GM18502 (cell line): ENCODE results near the gene CDH23.

Experiments
- ATAC-seq: cut with Tn5 transposase; IDR thresholded peaks from one replicate; pipeline ENCODE4 v1.9.1; 2021; ENCODE audit warnings: mild to moderate bottlenecking; ENCODE audit not compliant: unreplicated experiment, poor library complexity

The CDH23 gene

DNA sequence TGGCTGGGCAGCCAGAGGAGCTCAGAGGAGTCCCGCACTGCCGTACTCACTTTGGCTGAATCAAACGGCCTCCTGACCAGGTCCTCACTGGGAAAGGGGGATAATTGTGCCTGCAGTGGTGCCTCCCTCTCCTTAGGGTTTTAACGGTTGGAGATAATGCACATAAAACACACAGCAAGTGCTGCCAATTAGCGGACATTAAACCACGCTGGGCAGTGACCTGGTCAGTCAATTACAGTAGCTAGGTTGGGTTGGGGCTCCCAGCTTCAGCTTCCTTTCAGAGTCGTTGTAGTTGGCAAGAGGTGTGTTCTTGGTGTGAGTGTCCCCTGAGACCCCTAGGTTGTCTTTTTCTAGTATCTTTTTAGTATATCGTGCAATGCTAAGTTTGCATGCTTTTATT is 176.2 kb downstream of the CDH23 start:
- no peak for ATAC-seq

DNA sequence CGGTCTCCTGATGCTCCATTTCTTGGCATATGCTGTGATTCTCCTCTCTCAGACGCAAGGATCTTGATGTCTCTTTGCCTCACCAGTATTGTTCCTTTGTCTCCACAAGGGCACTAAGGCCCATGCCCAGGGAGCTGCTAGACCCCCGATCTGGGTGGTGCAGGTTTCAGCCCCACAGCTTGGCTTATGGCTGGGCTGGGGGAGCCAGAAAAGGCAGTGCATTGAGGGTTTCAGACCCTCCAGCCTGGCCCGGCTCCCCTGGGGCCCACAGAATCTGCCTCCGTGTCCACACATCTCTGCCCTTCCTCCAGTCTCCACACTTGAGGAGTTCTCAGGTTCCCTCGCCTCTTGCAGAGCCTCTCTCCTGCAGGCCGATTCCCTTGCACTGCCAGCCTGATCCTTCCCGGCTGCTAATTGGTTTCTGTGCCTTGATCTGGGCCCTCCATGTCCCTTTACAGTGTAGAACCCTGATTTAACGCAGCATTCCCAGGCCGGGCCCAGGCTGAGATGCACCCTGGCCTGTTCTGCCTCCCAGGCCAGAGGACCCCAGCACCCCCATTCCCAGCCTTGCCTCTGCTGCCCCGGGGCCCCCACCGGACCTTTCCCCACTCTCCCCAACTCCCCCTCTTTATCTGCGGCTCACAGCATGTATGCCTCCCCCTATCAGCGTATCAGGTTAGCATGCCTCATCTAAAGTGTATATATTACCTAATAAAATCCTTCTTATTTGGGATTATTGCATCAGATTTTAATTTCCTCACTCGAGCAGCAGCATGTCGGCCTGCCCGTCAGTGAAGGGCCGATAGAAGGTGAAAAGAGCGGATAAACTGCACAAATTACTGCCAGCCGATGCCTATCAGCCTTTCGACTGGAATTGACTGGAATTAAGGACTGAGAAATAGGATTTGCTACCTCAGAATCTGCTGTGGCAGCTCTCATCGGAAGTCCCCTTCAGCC is 177.1 kb downstream of the CDH23 start:
- ATAC-seq, result no peak

- no peak for ATAC-seq
These were observed 178.7 kb downstream of the CDH23 start for GRCh38 chr10:71575451-71575850.

DNA sequence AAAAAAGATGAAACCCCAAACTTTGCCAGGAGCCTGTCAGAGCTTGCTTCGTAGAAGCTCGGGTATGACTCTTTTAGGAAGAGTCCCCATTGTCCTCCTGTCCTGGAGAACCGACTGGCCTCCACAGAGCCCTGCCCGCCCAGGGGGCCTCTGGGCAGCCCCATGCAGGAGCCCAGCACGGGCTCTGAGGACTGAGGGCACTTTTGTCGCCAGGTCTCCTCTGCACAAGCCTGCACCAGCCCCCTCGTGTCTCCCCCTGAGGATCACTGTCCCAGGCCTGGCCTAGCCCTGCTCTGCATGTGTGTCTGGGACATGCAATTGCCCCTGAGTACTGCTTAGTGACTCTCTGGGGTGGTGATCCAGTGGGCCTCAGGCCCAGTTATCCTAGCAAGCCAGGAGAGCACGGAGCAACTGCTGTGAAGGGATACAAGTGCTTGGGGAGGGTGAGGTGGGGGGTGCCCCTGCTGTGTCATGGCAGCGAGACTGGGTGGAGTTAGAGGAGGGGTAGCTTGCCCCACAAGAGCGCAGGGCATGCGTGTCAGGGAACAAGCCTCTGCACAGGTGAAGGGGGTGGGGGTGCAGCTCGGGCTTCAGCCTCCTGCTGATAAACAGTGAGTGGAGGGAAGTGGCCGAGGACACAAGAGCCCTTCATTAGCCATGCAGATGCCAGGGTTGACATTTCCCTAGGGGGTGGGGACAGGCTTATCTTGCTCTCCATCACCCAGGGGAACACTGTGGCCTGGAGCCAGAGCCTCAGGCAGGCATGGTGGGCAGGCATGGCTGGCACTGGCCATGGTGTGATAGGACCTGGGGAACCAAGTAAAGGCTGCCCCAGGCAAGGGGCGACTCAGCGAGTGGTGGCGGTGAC is 179.4 kb downstream of the CDH23 start:
- no peak for ATAC-seq

GRCh38 chr10:71576842-71577241 is 180.1 kb downstream of the CDH23 start:
- ATAC-seq, result no peak

- ATAC-seq, result no peak
These were observed 180.6 kb downstream of the CDH23 start for GRCh38 chr10:71577345-71577744.

GRCh38 chr10:71578069-71578468 is 181.3 kb downstream of the CDH23 start:
- no peak for ATAC-seq

DNA sequence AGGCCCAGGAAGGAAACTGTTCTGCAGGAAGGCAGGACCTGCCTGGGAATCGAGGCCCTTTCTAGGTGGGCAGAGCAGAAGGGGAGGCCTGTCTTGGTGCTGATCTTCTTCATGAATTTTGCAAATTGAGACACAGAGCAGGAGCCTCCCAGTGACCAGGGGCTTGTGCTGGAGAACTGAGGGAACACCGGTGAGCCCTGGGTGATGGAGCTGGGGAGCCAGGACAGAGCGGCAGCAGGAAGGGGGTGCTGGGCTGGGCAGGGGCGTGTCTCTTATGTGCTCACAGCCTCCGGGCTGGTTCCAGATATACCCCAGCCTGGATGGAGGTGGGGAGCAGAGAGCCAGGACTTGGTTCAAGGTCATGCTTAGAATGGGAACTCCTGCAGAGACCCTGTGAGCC is 182.9 kb downstream of the CDH23 start:
- ATAC-seq, result no peak

- ATAC-seq, result no peak
These were observed 183.7 kb downstream of the CDH23 start for GRCh38 chr10:71580415-71580814.

DNA sequence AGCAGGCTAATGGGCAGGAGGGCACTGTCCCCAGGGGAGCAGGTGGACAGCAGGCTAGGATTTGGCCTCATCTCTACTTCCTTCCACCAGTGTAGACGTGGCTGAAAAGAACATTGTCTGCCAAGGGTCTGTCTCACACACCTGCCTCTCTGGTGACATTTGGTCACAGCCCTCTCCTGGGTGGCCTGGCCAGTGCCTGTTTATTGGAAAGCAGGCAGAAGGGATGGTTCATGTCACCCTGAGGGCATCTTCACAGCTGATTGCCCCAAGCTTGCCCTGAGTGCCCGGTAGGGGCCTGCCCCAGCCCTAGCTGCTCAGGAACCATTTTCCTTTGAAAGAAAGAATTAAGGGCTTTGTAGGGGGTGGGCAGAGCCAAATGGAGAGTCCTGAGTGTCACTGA is 184.2 kb downstream of the CDH23 start:
- ATAC-seq, result no peak

DNA sequence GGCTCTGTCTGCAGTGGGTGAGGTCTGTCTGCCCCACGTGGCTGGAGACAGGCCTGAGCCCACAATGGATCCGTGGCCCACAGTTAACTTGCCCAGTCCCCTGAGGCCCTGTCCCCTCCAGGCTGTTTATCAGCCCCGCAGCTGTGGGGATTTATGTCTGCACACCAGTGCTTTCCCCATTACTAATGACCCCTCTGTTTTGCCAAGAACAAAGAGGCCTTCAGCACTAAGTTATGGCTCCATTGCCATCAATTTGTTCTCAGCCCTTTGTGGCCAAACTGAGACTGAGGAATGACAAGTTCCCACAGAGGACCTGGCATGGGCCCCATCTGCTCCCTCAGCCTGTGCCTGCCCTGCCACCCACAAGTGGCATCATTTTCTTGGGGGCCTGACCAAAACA is 184.7 kb downstream of the CDH23 start:
- no peak for ATAC-seq

DNA sequence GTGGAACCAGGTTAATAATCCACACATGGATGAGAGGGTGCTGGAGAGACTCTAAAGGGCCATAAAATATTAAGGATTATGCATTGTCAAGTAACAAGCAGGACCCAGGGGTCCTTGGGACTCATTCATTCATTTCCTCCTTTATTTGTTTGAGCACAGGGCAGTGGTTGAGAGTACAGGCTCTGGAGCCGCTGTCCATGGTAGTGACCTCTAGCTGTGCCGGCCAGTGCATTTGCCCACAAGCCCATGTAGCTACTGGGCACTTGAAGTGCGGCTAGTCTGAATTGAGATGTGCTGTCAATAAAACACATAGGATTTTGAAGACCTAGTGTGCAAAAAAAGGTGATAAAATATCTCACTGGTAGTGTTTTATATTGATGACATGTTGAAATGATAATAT is 185.3 kb downstream of the CDH23 start:
- no peak for ATAC-seq

- no peak for ATAC-seq
These were observed 186.1 kb downstream of the CDH23 start for GRCh38 chr10:71582506-71583475.

DNA sequence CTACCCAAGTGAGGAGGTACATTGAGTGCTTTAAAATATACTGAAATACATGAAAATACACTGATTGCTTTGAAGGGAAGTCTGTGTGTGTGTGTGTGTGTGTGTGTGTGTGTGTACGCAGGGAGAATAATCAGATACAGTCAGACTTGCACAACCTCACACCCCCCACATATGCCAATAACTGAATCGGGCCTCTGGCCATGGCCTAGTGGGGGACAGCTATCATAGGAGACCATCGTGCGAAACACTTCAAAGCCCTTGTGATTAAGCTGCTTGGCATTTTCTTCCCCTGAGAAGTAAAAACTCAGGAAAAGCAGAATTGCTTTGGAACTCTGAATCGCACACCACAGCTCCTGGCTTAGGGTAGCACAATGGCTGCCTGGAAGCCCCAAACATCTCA is 187.7 kb downstream of the CDH23 start:
- no peak for ATAC-seq

DNA sequence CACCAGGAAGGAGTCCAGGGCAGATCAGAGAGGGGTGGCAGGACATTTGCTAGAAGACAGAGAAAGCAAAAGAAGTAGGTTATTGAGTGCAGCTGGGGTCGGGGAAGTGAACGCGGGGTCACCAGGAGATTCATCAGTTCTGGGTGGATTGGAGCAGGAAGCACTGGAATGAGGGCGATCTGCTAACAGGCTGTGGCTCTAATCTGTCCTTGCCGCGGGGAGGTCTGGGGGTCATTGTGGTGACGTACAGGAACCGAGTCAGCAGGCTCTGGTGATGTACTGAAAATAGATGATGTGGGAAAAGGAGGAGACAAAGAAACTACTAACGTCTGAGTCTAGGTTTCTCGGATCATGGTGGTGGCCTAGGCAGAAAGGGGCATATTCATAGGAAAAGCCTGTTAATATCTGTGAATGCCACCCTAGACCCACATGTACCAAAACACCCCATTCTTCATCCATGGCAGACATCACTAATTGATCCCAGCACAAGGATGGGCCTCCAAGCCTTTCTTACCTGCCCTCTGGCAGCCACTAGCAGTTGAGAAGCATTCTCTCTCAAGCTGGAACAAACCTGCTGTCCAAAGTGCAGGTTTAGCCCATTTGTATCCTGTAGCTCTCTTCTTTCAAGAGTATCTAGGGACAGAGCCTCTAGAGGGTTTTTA is 188.3 kb downstream of the CDH23 start:
- ATAC-seq, result no peak

- no peak for ATAC-seq
These were observed 189.0 kb downstream of the CDH23 start for GRCh38 chr10:71585564-71586290.

DNA sequence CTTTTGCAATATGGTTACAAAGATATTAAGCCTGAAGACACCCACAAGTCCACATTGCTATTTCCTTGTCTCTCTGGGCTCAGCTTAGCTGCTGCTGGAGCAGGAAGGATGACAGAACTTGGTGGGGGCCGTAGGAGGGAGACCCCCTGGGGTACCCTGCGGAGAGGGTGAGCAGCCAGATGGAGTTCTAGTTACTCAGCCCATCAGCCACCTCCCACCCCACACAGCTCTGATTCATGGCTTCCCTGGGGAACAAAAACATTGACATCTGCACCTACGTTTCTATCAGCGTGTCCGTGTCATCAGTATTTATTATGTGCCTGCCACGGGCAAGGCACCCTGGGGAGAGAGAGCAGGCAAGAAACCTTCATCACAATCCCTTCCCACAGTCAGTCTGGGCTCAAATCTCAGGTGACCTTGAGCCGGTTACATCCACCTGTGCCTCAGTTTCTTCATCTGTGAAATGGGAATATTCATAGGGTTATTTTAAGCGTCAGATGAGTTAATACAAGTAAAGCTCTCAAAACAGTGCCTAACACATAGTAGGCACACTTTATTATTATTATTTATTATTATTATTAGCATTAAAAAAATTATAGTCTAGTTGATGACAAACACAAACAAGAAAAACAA is 191.3 kb downstream of the CDH23 start:
- ATAC-seq, result no peak

DNA sequence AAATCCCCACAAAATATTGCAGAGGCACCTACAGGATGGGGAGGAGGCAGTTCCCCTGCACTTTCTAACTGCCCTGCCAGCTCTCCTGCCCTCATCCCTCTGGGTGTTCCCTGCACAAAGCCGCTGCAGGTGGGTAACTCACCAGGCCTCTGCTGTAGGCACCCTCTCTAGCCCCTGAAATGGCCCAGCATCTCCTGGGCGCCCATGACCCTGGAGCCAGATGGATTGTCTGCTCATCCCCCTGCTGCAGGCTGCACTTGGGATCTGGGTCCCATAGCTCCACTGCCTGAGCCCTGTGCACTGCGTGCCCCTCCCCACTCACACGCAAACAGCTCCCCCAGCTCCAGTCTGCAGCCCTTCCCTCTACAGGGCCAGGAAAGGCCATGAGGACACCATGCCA is 192.0 kb downstream of the CDH23 start:
- no peak for ATAC-seq
